RWPE2 (cell line): Measurements from ENCODE around the gene C5orf58.

Source experiments
- ATAC-seq: fragments of 200-7000 bp; cut with Tn5 transposase; 3 replicates; pipeline ENCODE4 v1.9.1; 2021; ENCODE audit warnings: low read depth
- DNase-seq: peaks from one replicate; pipeline ENCODE4 v3.0.0-alpha.2; 2020; ENCODE audit warnings: low spot score
- H3K27ac ChIP-seq: fragments of 450-650 bp; 2 replicates; pipeline ENCODE4 v1.5.1; 2017; ENCODE audit warnings: mild to moderate bottlenecking; ENCODE audit not compliant: poor library complexity, severe bottlenecking
- H3K27me3 ChIP-seq: fragments of 250-450 bp; sonication (Bioruptor Pico); 2 replicates; pipeline ENCODE4 v1.5.1; 2021; ENCODE audit warnings: mild to moderate bottlenecking, moderate library complexity; ENCODE audit not compliant: insufficient read depth, poor library complexity, severe bottlenecking
- H3K36me3 ChIP-seq: fragments of 250-450 bp; sonication (Bioruptor Pico); 2 replicates; pipeline ENCODE4 v1.5.1; 2020; ENCODE audit warnings: low read depth, mild to moderate bottlenecking, moderate library complexity
- H3K4me1 ChIP-seq: fragments of 250-450 bp; sonication (Bioruptor Pico); 2 replicates; pipeline ENCODE4 v1.5.1; 2021; ENCODE audit warnings: mild to moderate bottlenecking, moderate library complexity; ENCODE audit not compliant: insufficient read depth, poor library complexity, severe bottlenecking
- H3K4me3 ChIP-seq: fragments of 250-450 bp; sonication (Bioruptor Pico); 2 replicates; pipeline ENCODE4 v1.5.1; 2021; ENCODE audit warnings: mild to moderate bottlenecking, moderate library complexity; ENCODE audit not compliant: severe bottlenecking
- H3K9me3 ChIP-seq: fragments of 250-450 bp; sonication (Bioruptor Pico); 2 replicates; pipeline ENCODE4 v1.5.1; 2021; ENCODE audit warnings: mild to moderate bottlenecking, moderate library complexity; ENCODE audit not compliant: severe bottlenecking
- TF ChIP-seq, protein P1 (sequence below): fragments of 450-650 bp; IDR thresholded peaks from one replicate; pipeline ENCODE4 v1.5.1; 2017; ENCODE audit warnings: mild to moderate bottlenecking, moderate library complexity; ENCODE audit not compliant: poor library complexity, severe bottlenecking

C5orf58 gene

DNA sequence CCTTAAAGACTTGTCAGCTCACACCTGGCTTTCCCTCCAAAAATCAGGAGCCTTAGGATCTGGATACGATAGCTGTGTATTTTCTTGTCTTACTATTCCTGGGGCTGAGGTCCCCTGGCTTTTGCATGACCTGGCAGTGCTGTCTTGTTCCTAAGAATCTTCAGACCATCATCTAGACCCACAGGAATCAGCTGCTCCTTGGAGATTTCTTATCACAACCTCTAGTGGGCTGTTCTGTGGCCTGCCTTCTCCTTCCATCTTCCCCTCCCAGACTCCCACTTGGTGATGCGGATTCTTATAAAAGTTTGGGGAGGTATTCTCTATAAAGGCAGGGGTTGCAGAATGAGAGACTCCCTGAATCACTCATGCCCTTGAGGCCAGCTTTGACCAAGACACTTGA is 43.4 kb downstream of the C5orf58 start:
- H3K27ac ChIP-seq = no peak overlapping the region
- no peak for DNase-seq
- H3K9me3 ChIP-seq = no peaks in the 10 kb centered on the region
- H3K27me3 ChIP-seq = no peaks in the 10 kb centered on the region
- H3K4me3 ChIP-seq = no peak overlapping the region
- H3K4me1 ChIP-seq = no peaks in the 10 kb centered on the region
- H3K36me3 ChIP-seq = no peaks in the 10 kb centered on the region
- TF ChIP-seq, protein P1, sequence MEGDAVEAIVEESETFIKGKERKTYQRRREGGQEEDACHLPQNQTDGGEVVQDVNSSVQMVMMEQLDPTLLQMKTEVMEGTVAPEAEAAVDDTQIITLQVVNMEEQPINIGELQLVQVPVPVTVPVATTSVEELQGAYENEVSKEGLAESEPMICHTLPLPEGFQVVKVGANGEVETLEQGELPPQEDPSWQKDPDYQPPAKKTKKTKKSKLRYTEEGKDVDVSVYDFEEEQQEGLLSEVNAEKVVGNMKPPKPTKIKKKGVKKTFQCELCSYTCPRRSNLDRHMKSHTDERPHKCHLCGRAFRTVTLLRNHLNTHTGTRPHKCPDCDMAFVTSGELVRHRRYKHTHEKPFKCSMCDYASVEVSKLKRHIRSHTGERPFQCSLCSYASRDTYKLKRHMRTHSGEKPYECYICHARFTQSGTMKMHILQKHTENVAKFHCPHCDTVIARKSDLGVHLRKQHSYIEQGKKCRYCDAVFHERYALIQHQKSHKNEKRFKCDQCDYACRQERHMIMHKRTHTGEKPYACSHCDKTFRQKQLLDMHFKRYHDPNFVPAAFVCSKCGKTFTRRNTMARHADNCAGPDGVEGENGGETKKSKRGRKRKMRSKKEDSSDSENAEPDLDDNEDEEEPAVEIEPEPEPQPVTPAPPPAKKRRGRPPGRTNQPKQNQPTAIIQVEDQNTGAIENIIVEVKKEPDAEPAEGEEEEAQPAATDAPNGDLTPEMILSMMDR = no peak
- no peak for ATAC-seq

DNA sequence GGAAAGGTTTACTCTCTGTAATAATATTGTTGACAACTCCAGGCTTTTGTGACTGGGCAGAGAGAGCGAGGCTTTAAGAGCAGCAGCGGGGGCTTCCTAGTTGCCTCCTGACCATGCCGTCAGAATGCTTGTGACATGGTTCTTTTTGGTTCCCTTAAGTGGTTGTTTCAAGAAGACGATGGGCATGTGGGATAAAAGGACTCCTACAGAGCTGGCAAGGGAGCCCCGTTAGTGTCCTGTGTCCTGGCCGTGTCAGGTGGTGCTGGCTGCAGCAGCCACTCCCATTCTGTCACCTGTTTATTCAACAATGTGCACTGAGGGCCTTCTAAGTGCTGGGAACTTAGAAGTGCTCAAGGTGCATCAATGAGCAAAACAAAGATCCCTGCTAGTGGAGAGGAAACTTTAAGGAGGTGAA is 45.1 kb downstream of the C5orf58 start:
- no peaks in the 10 kb centered on the region for H3K9me3 ChIP-seq
- no peaks in the 10 kb centered on the region for H3K4me1 ChIP-seq
- H3K4me3 ChIP-seq = no peak overlapping the region
- H3K27ac ChIP-seq = no peak overlapping the region
- TF ChIP-seq, protein P1 = no peak
- no peaks in the 10 kb centered on the region for H3K27me3 ChIP-seq
- H3K36me3 ChIP-seq = no peaks in the 10 kb centered on the region
- no peak for DNase-seq
- ATAC-seq = no peak

DNA sequence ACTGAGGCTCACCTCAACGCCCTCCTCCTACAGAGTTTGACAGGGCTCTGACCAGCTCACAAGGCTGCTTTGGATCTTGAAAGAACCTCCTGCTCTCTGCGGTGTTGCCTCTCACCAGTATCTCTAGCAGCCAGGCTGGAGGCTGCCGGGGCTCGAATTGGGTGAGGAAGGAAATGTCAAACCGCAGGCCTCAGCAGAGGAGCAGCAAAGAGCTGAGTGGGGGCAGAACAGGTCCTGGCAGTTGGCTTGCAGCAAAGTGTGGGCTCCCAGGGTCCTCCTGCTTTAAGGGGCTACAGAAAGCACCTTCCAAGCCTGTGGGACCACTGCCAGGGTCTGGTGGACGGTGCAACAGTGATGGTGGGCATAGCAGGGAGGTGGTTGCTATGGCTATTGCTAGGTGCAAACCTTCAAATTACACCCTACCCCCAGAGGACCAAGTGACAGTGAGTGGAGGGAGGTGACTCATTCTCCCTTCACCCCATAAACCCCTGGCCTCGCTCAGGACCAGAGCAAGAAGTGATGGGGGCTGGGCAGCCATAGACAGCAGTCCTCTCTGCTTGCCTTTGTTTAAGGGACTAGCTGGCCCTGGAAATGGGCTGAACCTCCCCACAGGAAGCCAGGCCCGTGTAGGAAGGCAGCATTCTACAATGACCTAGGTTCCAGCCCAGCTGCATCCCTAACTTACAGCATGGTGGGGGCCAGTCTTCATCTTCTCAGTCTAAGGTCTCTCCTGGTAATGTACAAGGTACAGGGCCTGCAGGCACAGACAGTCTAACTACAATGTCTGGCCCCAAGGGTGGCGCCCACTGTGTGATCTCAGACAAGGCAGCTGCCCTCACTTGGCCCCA is 46.0 kb downstream of the C5orf58 start:
- H3K27me3 ChIP-seq = no peaks in the 10 kb centered on the region
- H3K9me3 ChIP-seq = no peaks in the 10 kb centered on the region
- no peaks in the 10 kb centered on the region for H3K4me1 ChIP-seq
- no peak overlapping the region for H3K27ac ChIP-seq
- H3K4me3 ChIP-seq = no peak overlapping the region
- H3K36me3 ChIP-seq = no peaks in the 10 kb centered on the region
- DNase-seq (no peak), ATAC-seq (peak; percentile 33; the same call in 2 of the 3 replicates)
- TF ChIP-seq, protein P1 = no peak

DNA sequence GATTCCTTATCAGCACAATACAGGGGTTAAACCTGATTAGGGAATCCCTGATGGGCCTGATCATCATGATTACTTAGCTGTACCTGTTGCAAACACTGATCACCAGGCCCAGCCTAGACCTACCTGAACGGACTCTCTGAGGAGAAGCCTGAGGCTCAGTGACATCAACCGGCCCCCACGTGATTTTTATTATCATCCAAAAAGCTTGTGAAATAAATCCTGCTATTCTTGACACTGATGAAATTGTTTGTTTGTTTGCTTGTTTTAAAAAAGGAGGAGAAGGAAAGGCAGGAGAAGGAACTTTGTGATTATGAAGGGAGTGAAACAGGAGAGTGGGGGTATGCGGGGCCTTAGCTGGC is 46.7 kb downstream of the C5orf58 start:
- H3K4me1 ChIP-seq = no peaks in the 10 kb centered on the region
- no peaks in the 10 kb centered on the region for H3K36me3 ChIP-seq
- no peak overlapping the region for H3K4me3 ChIP-seq

More for the DNA sequence above, 46.7 kb downstream of the C5orf58 start:
- no peak overlapping the region for H3K27ac ChIP-seq
- no peaks in the 10 kb centered on the region for H3K27me3 ChIP-seq
- no peak for ATAC-seq
- no peaks in the 10 kb centered on the region for H3K9me3 ChIP-seq
- no peak for DNase-seq
- TF ChIP-seq, protein P1 = no peak
